HG03432 (cell line): ENCODE results near the gene MUC3A.
"Not testable (repeated sequence)": the region's sequence is repeated elsewhere in the genome, so short reads cannot be mapped to it uniquely, and the experiment has no call there.

Experiments
- ATAC-seq: cut with Tn5 transposase; IDR thresholded peaks from one replicate; pipeline ENCODE4 v1.9.1; 2021; ENCODE audit warnings: mild to moderate bottlenecking, moderate library complexity; ENCODE audit not compliant: unreplicated experiment

Gene MUC3A

GRCh38 chr7:100968650-100969049, 19.3 kb downstream of the MUC3A start:
- ATAC-seq, result no peak

- no peak for ATAC-seq
Measured at GRCh38 chr7:100969066-100969615, 19.8 kb downstream of the MUC3A start, which contains the start of gene MUC12. Gene MUC12, plus strand, starts transcription at chr7:100969565. Its CDS starts 58 bp downstream, at chr7:100969623.

GRCh38 chr7:100971111-100972001, 22.0 kb downstream of the MUC3A start:
- no peak for ATAC-seq

DNA sequence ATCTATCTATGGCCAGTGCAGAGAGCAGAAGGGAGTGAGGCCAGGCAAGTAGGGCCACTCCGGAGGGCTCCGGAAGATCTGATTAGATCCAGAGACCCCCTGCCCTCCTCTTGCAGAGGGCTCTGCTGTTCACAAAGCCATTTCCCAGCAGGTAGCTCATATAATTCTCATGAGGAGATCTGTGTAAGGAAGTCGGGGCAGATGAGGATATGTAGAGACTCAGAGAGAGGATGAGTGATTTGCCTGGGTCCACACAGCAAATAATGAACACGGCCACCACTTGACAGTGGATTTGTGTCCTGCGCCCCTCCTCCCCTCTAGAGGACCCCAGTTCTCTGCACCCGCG, 22.6 kb downstream of the MUC3A start:
- ATAC-seq, result no peak

GRCh38 chr7:100974021-100974420, 24.7 kb downstream of the MUC3A start:
- ATAC-seq, result no peak

DNA sequence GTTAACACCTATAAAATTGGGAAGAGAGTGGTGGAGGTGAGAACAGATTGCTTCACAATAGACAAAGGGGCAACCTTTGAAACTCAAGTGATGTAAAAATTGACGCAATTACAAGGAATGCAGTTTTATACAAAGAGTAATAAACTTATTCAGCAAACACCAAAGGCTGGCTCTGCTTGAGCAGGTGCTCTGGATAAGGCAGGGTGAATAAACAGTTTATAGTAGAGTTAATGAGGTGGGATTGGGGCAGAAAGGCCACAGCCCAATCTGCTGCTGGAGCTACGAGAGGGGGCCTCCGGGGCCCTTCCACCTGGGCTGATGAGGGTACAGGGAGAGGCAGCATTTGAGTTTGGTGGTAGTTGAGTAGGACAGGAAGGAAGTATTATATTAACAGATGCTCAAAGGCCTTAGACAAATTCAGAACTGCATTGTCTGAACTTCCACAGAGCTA, 26.1 kb downstream of the MUC3A start:
- ATAC-seq, result no peak

DNA sequence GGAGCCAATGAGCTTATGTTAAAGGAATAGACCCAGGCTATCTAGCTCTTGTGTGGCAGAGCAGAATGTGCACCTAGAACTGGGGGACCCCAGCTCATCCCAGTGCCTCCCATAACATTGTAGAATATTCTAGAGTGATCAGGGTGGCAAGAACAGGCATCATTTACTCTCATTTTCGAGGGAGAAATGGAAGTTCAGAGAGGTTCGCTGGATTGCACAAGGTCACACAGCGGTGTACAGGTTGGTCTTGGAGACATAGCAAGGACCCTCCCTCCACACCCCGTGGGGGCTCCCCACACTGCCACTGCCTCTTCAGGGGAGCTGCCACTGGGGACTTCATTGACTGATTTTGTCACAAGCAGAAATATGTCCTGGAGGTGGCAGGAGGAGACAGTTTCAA, 29.0 kb downstream of the MUC3A start:
- no peak for ATAC-seq

DNA sequence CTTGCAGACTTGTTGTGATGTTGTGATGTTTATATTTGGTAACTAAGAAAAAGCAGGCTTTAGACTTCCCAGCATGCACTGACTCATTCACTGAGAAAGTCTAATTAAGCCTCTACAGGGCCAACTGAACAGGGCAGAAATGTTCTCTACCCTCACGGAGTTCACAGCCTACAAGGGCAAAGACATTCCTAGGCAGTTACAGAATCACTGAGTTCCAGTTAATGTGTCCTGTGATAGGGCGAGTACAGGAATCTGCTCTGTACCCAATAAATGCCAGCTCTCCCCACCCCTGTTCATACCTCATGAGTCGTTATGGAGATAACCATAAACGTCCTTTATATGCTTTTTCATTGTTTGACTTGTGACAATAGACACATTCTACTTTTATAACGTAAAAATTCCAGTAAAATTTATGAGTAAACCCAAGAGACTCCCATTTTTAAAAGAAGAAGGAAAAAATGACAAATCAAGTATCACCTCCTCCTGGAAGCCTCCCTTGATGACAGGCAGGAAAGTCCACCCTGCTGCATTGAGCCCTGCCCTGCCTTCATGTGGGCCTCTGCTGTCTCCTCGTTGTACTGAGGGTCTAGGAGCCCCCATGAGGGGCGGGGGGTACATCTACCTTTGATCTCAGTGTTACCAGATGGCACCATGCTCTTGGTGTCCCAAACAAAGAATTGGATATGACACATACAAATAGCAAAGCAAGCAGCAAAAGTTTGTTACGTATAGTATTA, 34.3 kb downstream of the MUC3A start:
- ATAC-seq, result no peak

- ATAC-seq, result not testable (repeated sequence)
Measured at GRCh38 chr7:100984241-100984918, 35.0 kb downstream of the MUC3A start.

GRCh38 chr7:100985033-100985797, 35.9 kb downstream of the MUC3A start:
- not testable (repeated sequence) for ATAC-seq

GRCh38 chr7:100991631-100992030, 42.3 kb downstream of the MUC3A start:
- no peak for ATAC-seq

DNA sequence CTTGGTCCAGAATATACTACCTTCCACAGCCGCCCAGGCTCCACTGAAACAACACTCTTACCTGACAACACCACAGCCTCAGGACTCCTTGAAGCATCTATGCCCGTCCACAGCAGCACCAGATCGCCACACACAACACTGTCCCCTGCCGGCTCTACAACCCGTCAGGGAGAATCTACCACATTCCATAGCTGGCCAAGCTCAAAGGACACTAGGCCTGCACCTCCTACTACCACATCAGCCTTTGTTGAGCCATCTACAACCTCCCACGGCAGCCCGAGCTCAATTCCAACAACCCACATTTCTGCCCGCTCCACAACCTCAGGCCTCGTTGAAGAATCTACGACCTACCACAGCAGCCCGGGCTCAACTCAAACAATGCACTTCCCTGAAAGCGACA, 42.9 kb downstream of the MUC3A start:
- ATAC-seq, result not testable (repeated sequence)

DNA sequence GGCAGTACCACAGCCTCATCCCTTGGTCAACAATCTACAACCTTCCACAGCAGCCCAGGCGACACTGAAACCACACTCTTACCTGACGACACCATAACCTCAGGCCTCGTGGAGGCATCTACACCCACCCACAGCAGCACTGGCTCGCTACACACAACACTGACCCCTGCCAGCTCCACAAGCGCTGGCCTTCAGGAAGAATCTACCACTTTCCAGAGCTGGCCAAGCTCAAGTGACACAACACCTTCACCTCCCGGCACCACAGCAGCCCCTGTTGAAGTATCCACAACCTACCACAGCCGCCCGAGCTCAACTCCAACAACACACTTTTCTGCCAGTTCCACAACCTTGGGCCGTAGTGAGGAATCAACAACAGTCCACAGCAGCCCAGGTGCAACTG, 45.3 kb downstream of the MUC3A start:
- ATAC-seq, result not testable (repeated sequence)

- not testable (repeated sequence) for ATAC-seq
Measured at GRCh38 chr7:100998530-100998929, 49.2 kb downstream of the MUC3A start.

GRCh38 chr7:100999334-100999733, 50.0 kb downstream of the MUC3A start:
- ATAC-seq, result not testable (repeated sequence)

- not testable (repeated sequence) for ATAC-seq
Measured at GRCh38 chr7:101000025-101000424, 50.7 kb downstream of the MUC3A start.

DNA sequence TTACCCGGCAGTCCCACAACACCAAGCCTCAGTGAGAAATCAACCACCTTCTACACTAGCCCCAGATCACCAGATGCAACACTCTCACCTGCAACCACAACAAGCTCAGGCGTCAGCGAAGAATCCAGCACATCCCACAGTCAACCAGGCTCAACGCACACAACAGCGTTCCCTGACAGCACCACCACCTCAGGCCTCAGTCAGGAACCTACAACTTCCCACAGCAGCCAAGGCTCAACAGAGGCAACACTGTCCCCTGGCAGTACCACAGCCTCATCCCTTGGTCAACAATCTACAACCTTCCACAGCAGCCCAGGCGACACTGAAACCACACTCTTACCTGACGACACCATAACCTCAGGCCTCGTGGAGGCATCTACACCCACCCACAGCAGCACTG, 53.0 kb downstream of the MUC3A start:
- ATAC-seq, result not testable (repeated sequence)

- ATAC-seq, result not testable (repeated sequence)
Measured at GRCh38 chr7:101007361-101007760, 58.0 kb downstream of the MUC3A start.

DNA sequence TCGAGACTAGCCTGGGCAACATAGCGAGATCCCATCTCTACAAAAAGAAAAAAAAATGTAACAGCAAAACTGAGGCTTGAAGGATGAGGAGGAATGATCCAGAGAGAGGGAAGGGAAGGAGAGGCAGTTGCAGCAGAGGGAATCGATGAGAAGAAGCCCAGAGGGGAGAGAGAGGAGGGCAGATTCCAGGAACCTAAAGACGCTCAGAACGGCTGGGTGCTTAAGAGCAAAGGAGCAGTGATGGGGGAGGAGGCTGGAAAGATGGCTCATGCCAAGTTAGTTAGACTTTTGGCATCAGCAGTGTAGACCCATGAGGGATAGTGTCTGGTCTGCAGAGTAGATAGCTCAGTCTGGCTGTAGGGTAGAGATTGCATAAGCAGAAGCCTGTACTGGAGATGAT, 60.3 kb downstream of the MUC3A start:
- ATAC-seq, result no peak

GRCh38 chr7:101012931-101013330, 63.6 kb downstream of the MUC3A start:
- no peak for ATAC-seq
